ENCODE data around the gene OR5D18. TPM values are rescaled to one million over a fixed set of nuclear protein-coding genes. Genes with fewer than 3 reads are reported as not detected.

The OR5D18 gene
- total RNA-seq, 2 donors from 2014 or later: not detected

Other genes starting within 250 kb of the OR5D18 start
- gene OR4C16, start 247.5 kb upstream of the OR5D18 start, total RNA-seq: not detected
- not detected for gene OR4C11, start 212.0 kb upstream of the OR5D18 start, total RNA-seq
- not detected for gene OR4P4, start 184.5 kb upstream of the OR5D18 start, total RNA-seq
- gene OR4S2, start 171.3 kb upstream of the OR5D18 start, total RNA-seq: not detected
- not detected for gene OR4C6, start 157.4 kb upstream of the OR5D18 start, total RNA-seq
- not detected for gene OR5D13, start 46.2 kb upstream of the OR5D18 start, total RNA-seq
- not detected for gene OR5D14, start 24.1 kb upstream of the OR5D18 start, total RNA-seq
- not detected for gene OR5L1, start 8.3 kb upstream of the OR5D18 start, total RNA-seq
- gene OR5L2, start 7.6 kb downstream of the OR5D18 start, total RNA-seq: not detected
- gene OR5D16, start 19.1 kb downstream of the OR5D18 start, total RNA-seq: not detected
- 1 to 10 TPM in 1 of 2 donors, not detected in 1; 2.2 TPM for gene TRIM51, start 63.7 kb downstream of the OR5D18 start, total RNA-seq
- not detected for gene OR5W2, start 95.0 kb downstream of the OR5D18 start, total RNA-seq
- not detected for gene OR5I1, start 116.8 kb downstream of the OR5D18 start, total RNA-seq
- not detected for gene OR10AG1, start 150.3 kb downstream of the OR5D18 start, total RNA-seq
- not detected for gene OR5F1, start 175.0 kb downstream of the OR5D18 start, total RNA-seq
- gene OR5AS1, start 208.0 kb downstream of the OR5D18 start, total RNA-seq: not detected

Measured in natural killer cell treated with Interleukin-12 subunit alpha and Interleukin-12 subunit beta and Interleukin-15 and Interleukin-18, amount 100 ng/mL, for 72 hours (primary cell).